ENCODE measurements around the gene MICALL2. TPM values are rescaled to one million over a fixed set of nuclear protein-coding genes. Genes with fewer than 3 reads are reported as not detected.

MICALL2 gene
- total RNA-seq, 1 donor from 2014 or later, result 2.2 TPM

GRCh38 chr7:1457949-1458682 lies 1.2 kb downstream of the MICALL2 start:
- Mint-ChIP-seq H3K27me3 (ENCODE audit: insufficient read depth) (peaks cover 4% of the 10 kb centered on the region), H3K4me3 (peak overlapping the region; percentile 58), H3K36me3 (ENCODE audit: low read depth) (no peaks in the 10 kb centered on the region), H3K27ac (no peak overlapping the region), H3K4me1 (ENCODE audit: low read depth) (no peaks in the 10 kb centered on the region), H3K9me3 (no peaks in the 10 kb centered on the region)
- no peak for DNase-seq (ENCODE audit: low spot score)
- intact Hi-C loops (cut with micrococcal nuclease), result loop anchor here (5.0 kb wide), 1 partner anchor 581 kb away; the partner anchor contains the start of gene GET4

- Mint-ChIP-seq H3K4me3 (peak overlapping the region; percentile 19), H3K36me3 (ENCODE audit: low read depth) (no peaks in the 10 kb centered on the region), H3K27ac (no peak overlapping the region), H3K27me3 (ENCODE audit: insufficient read depth) (peaks cover 4% of the 10 kb centered on the region), H3K4me1 (ENCODE audit: low read depth) (no peaks in the 10 kb centered on the region), H3K9me3 (no peaks in the 10 kb centered on the region)
- intact Hi-C loops (cut with micrococcal nuclease), result loop anchor here (5.0 kb wide), 1 partner anchor 580 kb away; the partner anchor contains the start of gene GET4
- no peak for DNase-seq (ENCODE audit: low spot score)
Measured at GRCh38 chr7:1457059-1457948, 2.0 kb downstream of the MICALL2 start.

- Mint-ChIP-seq H3K4me1 (ENCODE audit: low read depth) (no peaks in the 10 kb centered on the region), H3K9me3 (no peaks in the 10 kb centered on the region), H3K36me3 (ENCODE audit: low read depth) (no peaks in the 10 kb centered on the region), H3K4me3 (peak overlapping the region; percentile 19), H3K27ac (no peak overlapping the region), H3K27me3 (ENCODE audit: insufficient read depth) (peaks cover 4% of the 10 kb centered on the region)
- no peak for DNase-seq (ENCODE audit: low spot score)
- intact Hi-C loops (cut with micrococcal nuclease), result loop anchor here (5.0 kb wide), 1 partner anchor 579 kb away; the partner anchor contains the start of gene GET4
Measured at GRCh38 chr7:1455955-1456354, 3.3 kb downstream of the MICALL2 start.

- Mint-ChIP-seq H3K27me3 (ENCODE audit: insufficient read depth) (peaks cover 4% of the 10 kb centered on the region), H3K4me3 (no peak overlapping the region), H3K27ac (no peak overlapping the region), H3K9me3 (no peaks in the 10 kb centered on the region), H3K4me1 (ENCODE audit: low read depth) (no peaks in the 10 kb centered on the region), H3K36me3 (ENCODE audit: low read depth) (no peaks in the 10 kb centered on the region)
- intact Hi-C loops (cut with micrococcal nuclease), result loop anchor here (5.0 kb wide), 1 partner anchor 578 kb away; the partner anchor contains the start of gene GET4
- DNase-seq (ENCODE audit: low spot score), result no peak
Measured at GRCh38 chr7:1455241-1455939, 3.9 kb downstream of the MICALL2 start.

- H3K27me3 Mint-ChIP-seq (ENCODE audit: insufficient read depth), result peaks cover 4% of the 10 kb centered on the region
- DNase-seq (ENCODE audit: low spot score), result no peak
- no peaks in the 10 kb centered on the region for H3K9me3 Mint-ChIP-seq
- no peaks in the 10 kb centered on the region for H3K4me1 Mint-ChIP-seq (ENCODE audit: low read depth)
- no peaks in the 10 kb centered on the region for H3K36me3 Mint-ChIP-seq (ENCODE audit: low read depth)
- H3K27ac Mint-ChIP-seq, result no peak overlapping the region
- no peak overlapping the region for H3K4me3 Mint-ChIP-seq
- intact Hi-C loops (cut with micrococcal nuclease), result no loop called here
Measured at GRCh38 chr7:1454542-1454941, 4.7 kb downstream of the MICALL2 start.

- Mint-ChIP-seq H3K4me1 (ENCODE audit: low read depth) (no peaks in the 10 kb centered on the region), H3K27ac (no peak overlapping the region), H3K27me3 (ENCODE audit: insufficient read depth) (no peaks in the 10 kb centered on the region), H3K9me3 (no peaks in the 10 kb centered on the region), H3K36me3 (ENCODE audit: low read depth) (no peaks in the 10 kb centered on the region), H3K4me3 (no peak overlapping the region)
- no peak for DNase-seq (ENCODE audit: low spot score)
- intact Hi-C loops (cut with micrococcal nuclease), result no loop called here
Measured at GRCh38 chr7:1452205-1452604, 7.1 kb downstream of the MICALL2 start.

- Mint-ChIP-seq H3K36me3 (ENCODE audit: low read depth) (no peaks in the 10 kb centered on the region), H3K4me3 (no peak overlapping the region), H3K4me1 (ENCODE audit: low read depth) (no peaks in the 10 kb centered on the region), H3K27me3 (ENCODE audit: insufficient read depth) (no peaks in the 10 kb centered on the region), H3K27ac (no peak overlapping the region), H3K9me3 (no peaks in the 10 kb centered on the region)
- intact Hi-C loops (cut with micrococcal nuclease), result no loop called here
- DNase-seq (ENCODE audit: low spot score), result no peak
Measured at GRCh38 chr7:1450987-1451386, 8.3 kb downstream of the MICALL2 start.

GRCh38 chr7:1450431-1450830 lies 8.8 kb downstream of the MICALL2 start:
- Mint-ChIP-seq H3K27ac (no peak overlapping the region), H3K36me3 (ENCODE audit: low read depth) (no peaks in the 10 kb centered on the region), H3K4me3 (no peak overlapping the region), H3K9me3 (no peaks in the 10 kb centered on the region), H3K4me1 (ENCODE audit: low read depth) (no peaks in the 10 kb centered on the region), H3K27me3 (ENCODE audit: insufficient read depth) (no peaks in the 10 kb centered on the region)
- DNase-seq (ENCODE audit: low spot score), result no peak
- intact Hi-C loops (cut with micrococcal nuclease), result no loop called here

- intact Hi-C loops (cut with micrococcal nuclease), result no loop called here
- Mint-ChIP-seq H3K9me3 (no peaks in the 10 kb centered on the region), H3K27ac (no peak overlapping the region), H3K4me3 (no peak overlapping the region), H3K36me3 (ENCODE audit: low read depth) (no peaks in the 10 kb centered on the region), H3K27me3 (ENCODE audit: insufficient read depth) (no peaks in the 10 kb centered on the region), H3K4me1 (ENCODE audit: low read depth) (no peaks in the 10 kb centered on the region)
- no peak for DNase-seq (ENCODE audit: low spot score)
Measured at GRCh38 chr7:1449951-1450350, 9.3 kb downstream of the MICALL2 start.

GRCh38 chr7:1449501-1449900 lies 9.8 kb downstream of the MICALL2 start:
- no peaks in the 10 kb centered on the region for H3K36me3 Mint-ChIP-seq (ENCODE audit: low read depth)
- H3K9me3 Mint-ChIP-seq, result no peaks in the 10 kb centered on the region
- no peak overlapping the region for H3K4me3 Mint-ChIP-seq
- no peak overlapping the region for H3K27ac Mint-ChIP-seq
- H3K27me3 Mint-ChIP-seq (ENCODE audit: insufficient read depth), result no peaks in the 10 kb centered on the region
- no peaks in the 10 kb centered on the region for H3K4me1 Mint-ChIP-seq (ENCODE audit: low read depth)
- no peak for DNase-seq (ENCODE audit: low spot score)
- intact Hi-C loops (cut with micrococcal nuclease), result no loop called here

GRCh38 chr7:1448958-1449357 lies 10.3 kb downstream of the MICALL2 start:
- no peak overlapping the region for H3K27ac Mint-ChIP-seq
- no peaks in the 10 kb centered on the region for H3K9me3 Mint-ChIP-seq
- DNase-seq (ENCODE audit: low spot score), result no peak
- no peak overlapping the region for H3K4me3 Mint-ChIP-seq
- no peaks in the 10 kb centered on the region for H3K27me3 Mint-ChIP-seq (ENCODE audit: insufficient read depth)
- H3K4me1 Mint-ChIP-seq (ENCODE audit: low read depth), result no peaks in the 10 kb centered on the region
- no peaks in the 10 kb centered on the region for H3K36me3 Mint-ChIP-seq (ENCODE audit: low read depth)
- intact Hi-C loops (cut with micrococcal nuclease), result no loop called here

- intact Hi-C loops (cut with micrococcal nuclease), result no loop called here
- Mint-ChIP-seq H3K4me1 (ENCODE audit: low read depth) (no peaks in the 10 kb centered on the region), H3K9me3 (no peaks in the 10 kb centered on the region), H3K27ac (no peak overlapping the region), H3K4me3 (no peak overlapping the region), H3K27me3 (ENCODE audit: insufficient read depth) (no peaks in the 10 kb centered on the region), H3K36me3 (ENCODE audit: low read depth) (no peaks in the 10 kb centered on the region)
- DNase-seq (ENCODE audit: low spot score), result no peak
Measured at GRCh38 chr7:1447551-1448244, 11.6 kb downstream of the MICALL2 start.
